HG03354 (cell line): ENCODE results near the gene MORN4.
"Not testable (repeated sequence)": the region's sequence is repeated elsewhere in the genome, so short reads cannot be mapped to it uniquely, and the experiment has no call there.

Experiments
- ATAC-seq: cut with Tn5 transposase; IDR thresholded peaks from one replicate; pipeline ENCODE4 v1.9.1; 2021; ENCODE audit warnings: mild to moderate bottlenecking; ENCODE audit not compliant: unreplicated experiment, poor library complexity, severe bottlenecking

Gene MORN4

GRCh38 chr10:97576487-97576886 is 56.8 kb downstream of the MORN4 start:
- not testable (repeated sequence) for ATAC-seq

- no peak for ATAC-seq
Observed at GRCh38 chr10:97575127-97575668, 58.1 kb downstream of the MORN4 start.

- ATAC-seq = no peak
Observed at GRCh38 chr10:97574374-97575126, 58.8 kb downstream of the MORN4 start.

- ATAC-seq = no peak
Observed at GRCh38 chr10:97573672-97574071, 59.6 kb downstream of the MORN4 start.

- ATAC-seq = no peak
Observed at GRCh38 chr10:97573021-97573420, 60.3 kb downstream of the MORN4 start.

GRCh38 chr10:97572214-97572989 is 60.9 kb downstream of the MORN4 start, which contains the start of gene ANKRD2:
Gene ANKRD2 (plus strand): TSS chr10:97572779. CDS start chr10:97572789, 10 bp downstream.
- peak; percentile 57 for ATAC-seq

- ATAC-seq = no peak
Observed at GRCh38 chr10:97571622-97572021, 61.7 kb downstream of the MORN4 start.

GRCh38 chr10:97570789-97571471 is 62.4 kb downstream of the MORN4 start:
- ATAC-seq = no peak

- no peak for ATAC-seq
Observed at GRCh38 chr10:97570146-97570788, 63.0 kb downstream of the MORN4 start.

GRCh38 chr10:97567891-97568290 is 65.4 kb downstream of the MORN4 start:
- no peak for ATAC-seq

GRCh38 chr10:97566336-97566996 is 66.8 kb downstream of the MORN4 start:
- ATAC-seq = no peak

- ATAC-seq = no peak
Observed at GRCh38 chr10:97564776-97565175, 68.5 kb downstream of the MORN4 start.
